Loucy (cell line): Measurements from ENCODE around the gene SLC7A4.

Experiments
- CTCF ChIP-seq: fragments of 200-600 bp; sonication (generic); conservative IDR thresholded peaks from 2 replicates; pipeline ENCODE4 v1.5.1; 2014; ENCODE audit warnings: mild to moderate bottlenecking, antibody characterized with exemption, low read length
- EZH2phosphoT487 ChIP-seq: fragments of 200-600 bp; IDR thresholded peaks from 2 replicates; pipeline ENCODE4 v1.6.1; 2018; ENCODE audit warnings: antibody characterized with exemption, mild to moderate bottlenecking, moderate library complexity, borderline replicate concordance

DNA sequence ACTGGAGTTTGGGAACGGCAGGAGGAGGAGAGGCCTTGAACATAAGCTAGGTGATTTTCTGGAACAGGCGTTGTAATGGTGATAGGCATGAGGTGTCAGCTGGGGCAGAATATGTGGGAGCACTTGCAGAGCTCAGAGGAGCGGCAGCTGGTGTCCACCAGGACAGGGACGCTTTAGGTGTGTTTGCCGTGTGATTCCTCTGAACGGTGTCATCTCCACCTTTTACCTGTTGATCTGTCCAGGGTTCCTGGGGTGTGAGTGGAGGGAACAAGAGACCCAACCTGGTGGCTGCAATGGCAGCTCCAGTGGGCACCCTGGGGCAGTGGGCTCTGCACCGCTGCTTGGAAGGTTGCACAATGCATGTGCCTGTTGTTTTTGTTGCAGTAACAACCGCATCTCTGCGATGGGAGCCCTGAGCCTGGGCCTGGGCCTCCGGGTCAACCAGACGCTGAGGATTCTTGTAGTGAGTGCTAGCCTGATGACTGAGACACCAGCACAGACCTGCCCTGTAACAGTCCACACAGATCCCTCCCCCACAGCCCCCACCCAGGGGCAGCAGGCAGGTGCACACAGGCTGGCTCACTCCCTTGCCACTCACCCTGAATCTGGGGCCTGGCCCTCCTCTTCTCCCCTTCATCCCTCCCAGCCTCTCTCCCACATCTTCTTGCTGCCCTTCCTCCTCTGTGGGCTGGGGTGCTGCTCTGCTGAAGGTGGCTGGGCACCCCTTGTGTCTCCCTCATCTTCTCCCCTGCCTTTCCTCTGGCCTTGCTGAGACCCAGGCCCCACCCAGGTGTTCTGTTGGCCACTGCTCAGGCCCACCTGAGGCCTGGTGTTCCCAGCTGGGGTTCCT lies 22.6 kb upstream of the SLC7A4 start:
- TF ChIP-seq CTCF (no peak), EZH2phosphoT487 (no peak)
